CD4-positive, alpha-beta T cell treated with Interleukin-4 for 1 hour (primary cell): ENCODE results near the gene SFRP2.

ENCODE experiments used
- DNase-seq, 2 donors: peaks; one replicate each; pipeline ENCODE4 v3.0.0-alpha.2; 2020 to 2022

Gene SFRP2

GRCh38 chr4:153788413-153789276 is at the start of gene SFRP2:
SFRP2 (minus strand) TSS chr4:153789083; CDS start chr4:153788835, 248 bp downstream.
- DNase-seq = no peak

GRCh38 chr4:153838564-153838963 is 49.7 kb upstream of the SFRP2 start:
- no peak for DNase-seq

- DNase-seq = no peak
Measured at GRCh38 chr4:153834901-153835300, 46.0 kb upstream of the SFRP2 start.

GRCh38 chr4:153832720-153833287 is 43.9 kb upstream of the SFRP2 start:
- DNase-seq = no peak

GRCh38 chr4:153832054-153832453 is 43.2 kb upstream of the SFRP2 start:
- no peak for DNase-seq

- DNase-seq = no peak
Measured at GRCh38 chr4:153831245-153831644, 42.4 kb upstream of the SFRP2 start.

- no peak for DNase-seq
Measured at GRCh38 chr4:153825691-153826090, 36.8 kb upstream of the SFRP2 start.

GRCh38 chr4:153825126-153825525 is 36.2 kb upstream of the SFRP2 start:
- no peak for DNase-seq

- DNase-seq = no peak
Measured at GRCh38 chr4:153824501-153824900, 35.6 kb upstream of the SFRP2 start.

GRCh38 chr4:153823483-153823882 is 34.6 kb upstream of the SFRP2 start:
- DNase-seq = no peak

- DNase-seq = no peak
Measured at GRCh38 chr4:153822316-153822715, 33.4 kb upstream of the SFRP2 start.

GRCh38 chr4:153817466-153817865 is 28.6 kb upstream of the SFRP2 start:
- DNase-seq = no peak

GRCh38 chr4:153816542-153816941 is 27.7 kb upstream of the SFRP2 start:
- no peak for DNase-seq

- no peak for DNase-seq
Measured at GRCh38 chr4:153814789-153815188, 25.9 kb upstream of the SFRP2 start.

GRCh38 chr4:153809916-153810810 is 21.3 kb upstream of the SFRP2 start:
- DNase-seq = no peak

GRCh38 chr4:153809307-153809706 is 20.4 kb upstream of the SFRP2 start:
- DNase-seq = peak in 1 of 2 donors; percentile 49

- DNase-seq = no peak
Measured at GRCh38 chr4:153808175-153808574, 19.3 kb upstream of the SFRP2 start.

GRCh38 chr4:153806073-153806472 is 17.2 kb upstream of the SFRP2 start:
- DNase-seq = no peak

GRCh38 chr4:153804722-153805121 is 15.8 kb upstream of the SFRP2 start:
- no peak for DNase-seq

- DNase-seq = no peak
Measured at GRCh38 chr4:153799694-153800074, 10.8 kb upstream of the SFRP2 start.

GRCh38 chr4:153798901-153799693 is 10.2 kb upstream of the SFRP2 start:
- no peak for DNase-seq

- DNase-seq = no peak
Measured at GRCh38 chr4:153798420-153798819, 9.5 kb upstream of the SFRP2 start.

GRCh38 chr4:153794006-153794405 is 5.1 kb upstream of the SFRP2 start:
- DNase-seq = no peak
